ENCODE data around the gene PCBP3. TPM values are rescaled to one million over a fixed set of nuclear protein-coding genes. Genes with fewer than 3 reads are reported as not detected.

The PCBP3 gene
- polyA plus RNA-seq, 1 donor from 2014 or later: 1.7 TPM

DNA sequence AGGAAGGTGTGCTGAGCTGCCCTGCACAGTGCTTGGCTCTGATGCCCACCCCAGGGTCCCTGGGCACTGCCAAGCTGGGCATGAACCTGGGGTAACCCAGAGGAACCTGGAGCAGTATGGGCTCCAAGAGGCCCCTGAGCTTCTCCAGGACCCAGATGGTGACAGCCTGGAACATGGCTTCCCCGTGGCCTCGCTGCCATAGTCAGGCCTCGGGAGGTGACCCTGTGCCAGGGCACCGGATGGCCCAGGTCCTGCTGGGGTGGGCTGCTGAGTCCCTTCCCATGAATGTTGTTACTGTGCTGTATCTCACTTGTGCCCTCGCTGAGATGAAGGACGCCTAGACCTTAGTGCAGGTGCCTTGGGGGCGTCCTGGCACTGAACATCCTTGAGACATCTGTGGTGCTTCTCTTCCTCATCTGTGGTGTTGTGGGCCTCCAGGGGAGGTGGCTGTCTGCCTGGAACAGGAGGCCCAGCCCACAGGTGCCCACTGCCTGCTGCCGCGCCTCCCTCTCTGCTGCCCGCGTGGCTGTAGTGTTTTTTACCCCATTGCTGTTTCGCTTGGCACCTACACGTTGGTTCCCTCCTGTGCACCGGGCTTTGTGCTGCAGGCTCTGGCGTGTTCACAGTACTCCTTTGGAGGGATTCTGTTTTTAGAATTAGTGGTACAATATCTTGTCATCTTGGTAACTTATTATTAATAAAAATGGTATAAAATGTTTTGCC lies 160.3 kb downstream of the PCBP3 start:
- Histone ChIP-seq H3K4me2 (ENCODE audit: low read length) (no peak overlapping the region), H3K9ac (ENCODE audit: low read length) (no peak overlapping the region), H4K20me1 (ENCODE audit: insufficient read depth) (no peaks in the 10 kb centered on the region), H3K27me3 (ENCODE audit: insufficient read depth, low read depth, low read length) (no peaks in the 10 kb centered on the region), H3K4me3 (ENCODE audit: low read length) (no peak overlapping the region), H3K79me2 (replicated peaks; ENCODE audit: insufficient read depth, low read length) (no peaks in the 10 kb centered on the region), H3K36me3 (ENCODE audit: insufficient read depth, low read length) (no peaks in the 10 kb centered on the region), H3K9me2 (ENCODE audit: insufficient read depth, low read length) (no peaks in the 10 kb centered on the region), H3F3A (ENCODE audit: insufficient read depth, low read length, poor library complexity, severe bottlenecking) (no peaks in the 10 kb centered on the region), H3K9me3 (ENCODE audit: low read length) (no peaks in the 10 kb centered on the region), H3K27ac (ENCODE audit: low read length) (no peak overlapping the region), H2AFZ (ENCODE audit: low read depth, low read length) (no peak overlapping the region)
- TF ChIP-seq, protein P1, sequence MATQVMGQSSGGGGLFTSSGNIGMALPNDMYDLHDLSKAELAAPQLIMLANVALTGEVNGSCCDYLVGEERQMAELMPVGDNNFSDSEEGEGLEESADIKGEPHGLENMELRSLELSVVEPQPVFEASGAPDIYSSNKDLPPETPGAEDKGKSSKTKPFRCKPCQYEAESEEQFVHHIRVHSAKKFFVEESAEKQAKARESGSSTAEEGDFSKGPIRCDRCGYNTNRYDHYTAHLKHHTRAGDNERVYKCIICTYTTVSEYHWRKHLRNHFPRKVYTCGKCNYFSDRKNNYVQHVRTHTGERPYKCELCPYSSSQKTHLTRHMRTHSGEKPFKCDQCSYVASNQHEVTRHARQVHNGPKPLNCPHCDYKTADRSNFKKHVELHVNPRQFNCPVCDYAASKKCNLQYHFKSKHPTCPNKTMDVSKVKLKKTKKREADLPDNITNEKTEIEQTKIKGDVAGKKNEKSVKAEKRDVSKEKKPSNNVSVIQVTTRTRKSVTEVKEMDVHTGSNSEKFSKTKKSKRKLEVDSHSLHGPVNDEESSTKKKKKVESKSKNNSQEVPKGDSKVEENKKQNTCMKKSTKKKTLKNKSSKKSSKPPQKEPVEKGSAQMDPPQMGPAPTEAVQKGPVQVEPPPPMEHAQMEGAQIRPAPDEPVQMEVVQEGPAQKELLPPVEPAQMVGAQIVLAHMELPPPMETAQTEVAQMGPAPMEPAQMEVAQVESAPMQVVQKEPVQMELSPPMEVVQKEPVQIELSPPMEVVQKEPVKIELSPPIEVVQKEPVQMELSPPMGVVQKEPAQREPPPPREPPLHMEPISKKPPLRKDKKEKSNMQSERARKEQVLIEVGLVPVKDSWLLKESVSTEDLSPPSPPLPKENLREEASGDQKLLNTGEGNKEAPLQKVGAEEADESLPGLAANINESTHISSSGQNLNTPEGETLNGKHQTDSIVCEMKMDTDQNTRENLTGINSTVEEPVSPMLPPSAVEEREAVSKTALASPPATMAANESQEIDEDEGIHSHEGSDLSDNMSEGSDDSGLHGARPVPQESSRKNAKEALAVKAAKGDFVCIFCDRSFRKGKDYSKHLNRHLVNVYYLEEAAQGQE (IDR thresholded peaks at IDR 0.05; ENCODE audit: borderline replicate concordance): no peak
- no peak for TF ChIP-seq TAF1 (IDR thresholded peaks at IDR 0.05; ENCODE audit: low read depth)
- TF ChIP-seq EP300 (conservative IDR thresholded peaks at IDR 0.05; ENCODE audit: poor library complexity, severe bottlenecking): no peak
- TF ChIP-seq EZH2 (IDR thresholded peaks at IDR 0.05; ENCODE audit: borderline replicate concordance, insufficient read depth, low read length, poor library complexity, severe bottlenecking): no peak
- TF ChIP-seq RAD21 (conservative IDR thresholded peaks at IDR 0.05): no peak
- no peak for TF ChIP-seq POLR2AphosphoS5 (IDR thresholded peaks at IDR 0.05)
- TF ChIP-seq SMC3 (conservative IDR thresholded peaks at IDR 0.05; ENCODE audit: poor library complexity): no peak
- TF ChIP-seq CTCF (IDR thresholded peaks at IDR 0.05; ENCODE audit: poor library complexity, severe bottlenecking): no peak
- TF ChIP-seq MXI1 (conservative IDR thresholded peaks at IDR 0.05; ENCODE audit: poor library complexity, severe bottlenecking): no peak

DNA sequence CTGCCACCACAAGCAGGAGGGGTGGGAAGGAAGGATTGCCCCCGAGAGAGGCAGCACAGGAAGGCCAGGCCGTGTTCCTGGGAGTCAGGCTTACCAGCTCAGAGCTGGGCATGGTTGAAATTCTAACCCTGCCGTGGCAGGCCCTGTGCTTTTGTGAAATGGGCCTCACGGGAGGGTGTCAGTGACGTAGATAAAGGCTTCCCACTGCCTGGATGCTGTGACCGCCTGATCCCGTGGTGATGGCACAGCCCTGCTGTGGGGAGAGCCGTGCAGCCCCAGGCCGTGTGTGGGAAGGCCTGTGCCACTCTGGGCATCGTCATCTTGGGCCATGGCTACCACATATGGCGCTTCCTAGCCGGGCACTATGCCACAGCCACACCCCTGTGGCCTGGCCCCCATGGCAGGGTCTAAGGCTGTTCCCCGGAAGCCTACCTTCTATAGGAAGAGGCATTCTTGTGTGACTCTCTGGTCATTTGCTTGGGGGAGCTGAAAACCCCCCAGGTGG lies 161.3 kb downstream of the PCBP3 start:
- Histone ChIP-seq H3K9me3 (ENCODE audit: low read length) (no peaks in the 10 kb centered on the region), H3K4me3 (ENCODE audit: low read length) (no peak overlapping the region), H3K9ac (ENCODE audit: low read length) (no peak overlapping the region), H3K36me3 (ENCODE audit: insufficient read depth, low read length) (no peaks in the 10 kb centered on the region), H3K27me3 (ENCODE audit: insufficient read depth, low read depth, low read length) (no peaks in the 10 kb centered on the region), H3K4me2 (ENCODE audit: low read length) (no peak overlapping the region), H3K9me2 (ENCODE audit: insufficient read depth, low read length) (no peaks in the 10 kb centered on the region), H3K27ac (ENCODE audit: low read length) (no peak overlapping the region), H4K20me1 (ENCODE audit: insufficient read depth) (no peaks in the 10 kb centered on the region), H2AFZ (ENCODE audit: low read depth, low read length) (no peak overlapping the region), H3K79me2 (replicated peaks; ENCODE audit: insufficient read depth, low read length) (no peaks in the 10 kb centered on the region), H3F3A (ENCODE audit: insufficient read depth, low read length, poor library complexity, severe bottlenecking) (no peaks in the 10 kb centered on the region)
- no peak for TF ChIP-seq EP300 (conservative IDR thresholded peaks at IDR 0.05; ENCODE audit: poor library complexity, severe bottlenecking)
- TF ChIP-seq, protein P1 (IDR thresholded peaks at IDR 0.05; ENCODE audit: borderline replicate concordance): no peak
- TF ChIP-seq SMC3 (conservative IDR thresholded peaks at IDR 0.05; ENCODE audit: poor library complexity): no peak
- TF ChIP-seq RAD21 (conservative IDR thresholded peaks at IDR 0.05): no peak
- TF ChIP-seq POLR2AphosphoS5 (IDR thresholded peaks at IDR 0.05): no peak
- TF ChIP-seq CTCF (IDR thresholded peaks at IDR 0.05; ENCODE audit: poor library complexity, severe bottlenecking): no peak
- no peak for TF ChIP-seq EZH2 (IDR thresholded peaks at IDR 0.05; ENCODE audit: borderline replicate concordance, insufficient read depth, low read length, poor library complexity, severe bottlenecking)
- no peak for TF ChIP-seq MXI1 (conservative IDR thresholded peaks at IDR 0.05; ENCODE audit: poor library complexity, severe bottlenecking)
- no peak for TF ChIP-seq TAF1 (IDR thresholded peaks at IDR 0.05; ENCODE audit: low read depth)

Measured in neural cell (in vitro differentiated cells).